ENCODE results near the gene PIEZO1. TPM values are rescaled to one million over a fixed set of nuclear protein-coding genes. Genes with fewer than 3 reads are reported as not detected.

Gene PIEZO1
- polyA plus RNA-seq, 3 donors, result 22.6 to 33.4 (median 25.0) TPM

DNA sequence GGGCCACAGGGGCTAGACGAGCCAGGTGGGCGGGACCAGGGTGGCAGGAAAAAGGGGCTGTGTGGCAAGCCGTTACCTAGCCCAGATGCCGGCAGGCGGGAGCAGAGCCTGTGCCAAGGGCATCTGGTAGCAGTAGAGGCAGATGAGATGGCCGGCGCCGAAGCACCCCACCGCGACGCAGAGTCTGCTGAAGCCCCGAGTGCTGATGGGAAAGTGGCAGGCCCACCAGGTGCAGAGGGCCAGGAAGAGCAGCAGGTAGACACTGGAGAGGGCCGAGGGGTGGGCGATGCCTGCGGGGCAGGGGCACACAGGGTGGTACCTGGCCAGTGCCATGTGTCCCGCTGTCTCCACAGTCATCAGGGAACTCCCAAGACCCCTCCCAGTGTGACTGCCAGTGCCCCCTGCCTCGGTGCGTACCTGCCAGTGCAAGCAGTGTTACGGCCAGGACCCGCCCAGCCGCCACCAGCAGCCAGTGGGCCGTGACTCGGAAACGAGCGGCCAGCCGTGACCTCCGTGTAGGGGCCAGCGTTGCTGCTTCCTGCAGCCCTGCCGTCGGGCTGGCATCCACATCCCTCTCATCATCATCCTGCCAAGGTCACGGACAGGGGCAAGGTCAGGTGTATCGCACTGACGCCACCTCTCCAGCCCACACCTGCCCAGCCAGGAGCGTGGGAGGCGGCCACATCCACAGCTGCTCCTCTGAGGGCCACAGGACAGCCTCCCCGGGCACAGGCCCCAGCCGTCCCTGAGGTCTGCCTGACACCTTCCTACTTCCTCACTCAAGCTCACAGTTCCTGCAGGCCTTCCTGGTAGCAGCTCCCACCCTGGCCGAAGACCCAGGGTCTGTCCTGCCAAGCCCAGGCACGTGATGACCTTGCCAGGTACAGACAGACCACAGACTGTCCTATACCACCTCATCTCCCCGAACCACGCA, 46.6 kb downstream of the PIEZO1 start:
- no peak for DNase-seq (ENCODE audit: low read depth in 3 of 3, low spot score in 2 of 3)

DNA sequence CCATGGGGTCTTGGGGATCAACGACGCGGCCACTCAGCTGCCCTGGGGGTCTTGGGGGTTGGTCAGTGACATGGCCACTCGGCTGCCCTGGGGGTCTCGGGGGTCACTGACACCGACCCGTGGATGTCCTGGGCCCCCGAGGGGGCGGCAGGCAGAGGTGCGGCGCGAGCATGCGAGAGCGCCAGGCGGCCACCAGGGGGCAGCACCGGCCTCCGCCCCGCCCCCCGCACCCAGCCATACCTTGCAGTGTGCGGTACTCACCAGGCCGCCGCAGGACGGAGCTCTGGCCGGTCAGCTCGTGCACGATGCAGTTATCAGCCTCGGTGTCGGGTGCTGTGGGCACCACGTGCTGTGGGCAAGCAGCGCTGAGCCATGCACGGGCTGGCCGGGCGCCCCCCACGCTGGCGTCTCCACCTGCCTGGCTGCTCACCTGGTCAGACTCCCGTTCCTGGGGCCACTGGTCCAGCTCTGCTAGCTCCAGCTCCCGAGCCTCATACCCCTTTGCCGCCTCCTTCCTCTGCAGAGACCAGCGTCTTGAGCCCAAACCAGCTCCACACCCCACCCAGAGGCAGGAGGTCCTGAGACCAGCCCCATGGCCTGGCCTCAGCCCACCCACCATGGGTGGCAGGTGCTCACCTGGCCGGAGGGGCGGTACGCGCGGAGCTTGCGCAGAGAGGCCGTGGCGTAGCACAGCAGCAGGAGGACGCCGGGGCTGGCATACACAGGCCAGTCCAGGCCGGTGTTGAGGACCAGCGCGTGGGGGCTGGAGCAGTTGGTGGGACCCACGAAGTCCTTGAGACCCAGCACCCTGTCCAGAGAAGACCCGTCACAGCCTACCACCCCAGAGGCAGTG, 47.5 kb downstream of the PIEZO1 start:
- DNase-seq (ENCODE audit: low read depth in 3 of 3, low spot score in 2 of 3), result no peak

DNA sequence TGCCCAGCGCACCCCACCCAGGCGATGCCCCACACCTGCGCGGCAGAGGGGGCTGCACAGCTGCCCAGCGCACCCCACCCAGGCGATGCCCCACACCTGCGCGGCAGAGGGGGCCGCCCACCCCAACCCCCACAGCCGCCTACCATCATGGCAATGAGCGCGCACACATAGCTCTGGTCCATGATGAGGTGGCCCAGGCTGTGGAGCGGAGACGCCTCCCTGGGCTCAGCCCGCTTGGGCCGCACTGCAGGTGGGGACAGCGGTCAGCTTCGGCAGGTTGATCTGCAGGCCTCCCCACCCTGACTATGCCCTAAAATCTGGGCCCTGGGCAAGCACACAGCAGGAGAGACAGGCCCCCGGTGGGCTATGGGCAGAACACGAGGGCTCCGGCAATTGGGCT, 48.5 kb downstream of the PIEZO1 start:
- no peak for DNase-seq (ENCODE audit: low read depth in 3 of 3, low spot score in 2 of 3)

DNA sequence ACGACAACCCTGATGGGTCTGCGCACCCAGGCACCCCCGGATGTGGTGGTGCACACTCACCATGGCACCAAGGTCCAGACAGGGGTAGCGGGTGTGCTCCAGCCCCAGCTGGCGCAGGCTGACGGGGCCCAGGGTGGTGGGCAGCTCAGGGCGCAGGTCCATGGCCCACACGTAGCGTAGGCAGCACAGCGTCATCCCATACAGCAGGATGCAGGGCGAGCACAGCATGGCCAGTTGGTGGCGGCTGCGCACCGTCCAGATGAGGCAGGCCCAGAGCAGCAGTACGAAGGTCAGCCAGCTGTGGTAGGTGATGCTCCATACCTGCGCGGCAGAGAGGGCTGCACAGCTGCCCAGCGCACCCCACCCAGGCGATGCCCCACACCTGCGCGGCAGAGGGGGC, 48.9 kb downstream of the PIEZO1 start:
- no peak for DNase-seq (ENCODE audit: low read depth in 3 of 3, low spot score in 2 of 3)

DNA sequence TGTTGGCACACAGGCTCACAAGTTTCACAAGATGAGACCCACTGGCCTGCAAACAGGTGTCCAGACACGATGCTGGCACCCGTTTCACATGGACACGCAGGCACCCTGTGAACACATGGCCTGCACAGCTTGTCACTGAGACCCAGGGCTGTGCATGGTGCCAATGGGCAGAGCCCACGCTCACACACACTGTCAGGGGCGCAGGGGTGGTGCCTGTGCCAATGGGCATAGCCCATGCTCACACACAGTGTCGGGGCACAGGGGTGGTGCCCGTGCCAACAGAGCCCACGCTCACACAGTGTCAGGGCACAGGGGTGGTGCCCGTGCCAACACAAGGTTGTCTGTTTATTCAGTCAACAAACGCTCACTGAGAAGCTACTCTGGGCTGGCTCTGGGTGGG, 49.4 kb downstream of the PIEZO1 start:
- no peak for DNase-seq (ENCODE audit: low read depth in 3 of 3, low spot score in 2 of 3)

DNA sequence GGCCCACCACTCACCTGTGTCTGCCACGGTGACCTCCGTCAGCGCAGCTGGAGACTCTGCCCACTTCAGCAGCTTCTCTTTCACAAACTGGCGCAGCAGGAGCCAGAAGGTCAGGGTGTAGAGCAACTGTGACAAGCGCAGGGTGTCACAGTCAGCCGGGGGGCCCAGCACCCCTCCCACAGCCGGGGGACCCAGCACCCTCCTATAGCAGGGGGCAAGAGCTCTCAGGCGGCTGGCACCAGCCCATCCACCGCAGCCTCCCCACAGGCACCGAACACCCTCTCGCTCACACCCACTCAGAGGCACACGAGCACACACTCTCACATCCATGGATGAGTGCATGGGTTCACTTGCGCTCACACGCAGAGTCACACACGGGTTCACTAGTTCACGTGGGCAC, 49.9 kb downstream of the PIEZO1 start:
- DNase-seq (ENCODE audit: low read depth in 3 of 3, low spot score in 2 of 3), result no peak

DNA sequence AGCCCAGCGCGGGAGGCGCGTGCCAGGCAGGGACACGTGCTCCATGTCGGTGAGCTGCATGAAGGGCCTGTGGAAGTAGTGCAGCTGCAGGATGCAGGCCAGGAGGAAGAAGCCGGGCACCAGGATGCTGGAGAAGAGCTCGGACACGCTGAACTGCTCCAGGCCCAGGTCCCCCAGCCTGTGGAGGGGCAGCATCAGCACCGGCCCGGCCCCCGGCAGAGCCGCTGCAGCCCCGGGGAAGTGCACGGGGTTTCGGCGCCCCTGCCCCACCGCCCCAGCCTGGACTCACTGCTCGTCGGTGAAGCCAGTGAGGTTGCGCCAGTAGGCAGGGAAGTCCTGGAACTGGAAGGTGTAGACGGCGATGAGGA, 50.7 kb downstream of the PIEZO1 start:
- DNase-seq (ENCODE audit: low read depth in 3 of 3, low spot score in 2 of 3), result no peak

DNA sequence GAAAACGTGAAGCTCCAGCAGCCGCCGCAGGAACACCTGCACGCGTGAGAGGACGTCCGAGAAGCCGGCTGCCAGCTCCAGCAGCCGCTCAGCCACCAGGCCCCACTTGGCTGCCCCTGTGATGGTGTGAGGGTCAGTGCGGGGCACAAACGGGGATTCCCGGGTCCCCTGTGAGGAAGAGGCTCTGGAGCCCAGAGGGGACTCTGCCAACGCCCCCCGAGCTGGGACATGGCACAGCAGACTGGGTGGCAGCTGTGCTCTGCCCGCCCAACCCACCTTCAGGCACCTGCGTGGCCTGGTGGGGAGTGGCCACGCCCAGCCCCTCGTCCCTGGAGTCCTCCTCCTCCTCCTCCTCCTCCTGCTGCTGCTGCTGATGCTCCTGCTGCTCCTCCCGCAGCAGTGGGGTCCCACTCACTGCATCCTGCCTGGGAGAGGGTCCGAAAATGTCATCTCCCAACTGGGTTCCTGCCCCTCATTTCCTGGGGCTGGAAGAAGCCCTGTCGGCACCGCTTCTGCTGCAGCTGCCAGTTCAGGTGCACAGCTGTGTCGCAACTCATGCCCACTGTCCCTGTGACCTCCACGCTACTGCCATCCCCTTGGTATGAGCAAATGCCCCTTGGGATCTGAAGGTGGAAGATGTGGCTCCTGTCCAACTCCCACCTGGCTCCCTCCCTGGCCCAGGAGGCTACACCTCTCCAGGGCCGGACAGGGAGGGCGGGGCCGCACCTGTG, 51.2 kb downstream of the PIEZO1 start:
- no peak for DNase-seq (ENCODE audit: low read depth in 3 of 3, low spot score in 2 of 3)

DNA sequence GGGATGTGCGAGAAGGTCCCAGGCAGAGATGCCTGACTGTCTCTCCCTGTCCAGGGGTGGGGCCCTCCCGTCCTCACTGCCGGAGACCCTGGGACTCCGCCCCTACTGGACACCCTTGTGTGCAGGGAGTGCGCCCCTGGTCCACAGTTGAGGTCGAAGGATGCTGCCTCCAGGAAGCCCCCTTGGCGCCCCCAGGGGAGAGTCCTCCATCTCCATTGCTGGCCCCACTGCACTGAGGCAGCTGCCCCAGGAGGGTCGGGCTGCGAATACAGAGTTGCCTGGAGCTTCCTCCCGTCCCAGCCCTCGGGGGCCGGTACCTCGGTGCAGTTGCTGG, 52.1 kb downstream of the PIEZO1 start:
- no peak for DNase-seq (ENCODE audit: low read depth in 3 of 3, low spot score in 2 of 3)

DNA sequence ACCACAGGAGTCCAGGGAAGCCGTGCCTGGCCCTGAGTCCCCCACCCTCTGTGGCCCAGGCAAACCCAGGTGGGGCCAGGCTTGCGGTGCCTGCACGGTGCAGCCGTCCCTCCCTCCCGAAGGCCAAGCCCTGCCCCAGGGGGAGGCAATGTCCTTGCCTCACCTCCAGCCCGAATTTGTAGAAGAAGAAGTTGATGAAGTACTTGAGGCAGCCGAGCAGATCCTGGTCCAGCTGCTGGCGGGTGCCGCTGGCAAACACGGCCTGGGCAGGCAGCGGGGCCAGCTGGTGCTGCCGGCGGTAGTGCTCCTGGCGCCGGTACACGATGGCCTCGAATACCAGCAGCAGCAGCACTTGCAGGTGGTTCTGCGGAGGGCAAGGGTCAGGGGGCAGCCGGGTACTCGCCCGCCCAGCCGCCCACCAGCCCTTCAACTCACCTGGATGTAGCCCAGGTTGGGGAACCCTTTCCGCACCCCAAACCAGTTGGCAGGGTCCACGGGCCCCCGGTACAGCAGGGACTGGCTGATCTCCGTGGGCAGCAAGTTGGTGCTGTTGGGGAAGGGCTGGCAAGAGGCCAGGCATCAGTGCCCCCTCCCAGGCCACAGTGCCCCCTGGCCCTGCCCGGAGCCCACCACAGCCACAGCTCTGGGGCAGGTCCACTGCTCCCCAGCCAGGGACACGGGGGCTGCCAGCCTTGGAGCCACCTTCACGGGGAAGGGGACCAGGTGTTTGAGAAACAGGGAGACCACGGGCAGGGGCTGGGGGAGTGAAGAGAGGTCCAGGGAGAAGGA, 52.7 kb downstream of the PIEZO1 start:
- DNase-seq (ENCODE audit: low read depth in 3 of 3, low spot score in 2 of 3), result no peak

DNA sequence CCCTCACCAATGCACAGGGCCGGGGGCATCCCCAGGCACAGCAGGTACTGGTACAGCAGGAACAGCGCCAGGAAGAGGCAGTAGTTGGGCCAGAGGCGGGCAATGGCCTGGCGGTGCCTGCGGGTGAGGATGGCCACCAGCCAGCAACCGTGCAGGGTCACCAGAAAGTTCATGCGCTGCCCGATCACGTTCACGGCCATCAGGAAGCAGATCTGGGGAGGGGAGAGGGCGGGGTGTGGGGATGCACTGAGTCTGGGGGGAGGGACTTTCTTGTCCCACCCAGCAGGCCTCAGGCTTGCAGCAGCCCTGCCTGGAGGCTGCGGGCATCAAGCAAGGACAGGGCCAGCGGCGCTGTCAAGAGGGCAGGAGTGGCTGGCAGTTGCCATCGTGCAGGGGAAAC, 53.3 kb downstream of the PIEZO1 start:
- no peak for DNase-seq (ENCODE audit: low read depth in 3 of 3, low spot score in 2 of 3)

DNA sequence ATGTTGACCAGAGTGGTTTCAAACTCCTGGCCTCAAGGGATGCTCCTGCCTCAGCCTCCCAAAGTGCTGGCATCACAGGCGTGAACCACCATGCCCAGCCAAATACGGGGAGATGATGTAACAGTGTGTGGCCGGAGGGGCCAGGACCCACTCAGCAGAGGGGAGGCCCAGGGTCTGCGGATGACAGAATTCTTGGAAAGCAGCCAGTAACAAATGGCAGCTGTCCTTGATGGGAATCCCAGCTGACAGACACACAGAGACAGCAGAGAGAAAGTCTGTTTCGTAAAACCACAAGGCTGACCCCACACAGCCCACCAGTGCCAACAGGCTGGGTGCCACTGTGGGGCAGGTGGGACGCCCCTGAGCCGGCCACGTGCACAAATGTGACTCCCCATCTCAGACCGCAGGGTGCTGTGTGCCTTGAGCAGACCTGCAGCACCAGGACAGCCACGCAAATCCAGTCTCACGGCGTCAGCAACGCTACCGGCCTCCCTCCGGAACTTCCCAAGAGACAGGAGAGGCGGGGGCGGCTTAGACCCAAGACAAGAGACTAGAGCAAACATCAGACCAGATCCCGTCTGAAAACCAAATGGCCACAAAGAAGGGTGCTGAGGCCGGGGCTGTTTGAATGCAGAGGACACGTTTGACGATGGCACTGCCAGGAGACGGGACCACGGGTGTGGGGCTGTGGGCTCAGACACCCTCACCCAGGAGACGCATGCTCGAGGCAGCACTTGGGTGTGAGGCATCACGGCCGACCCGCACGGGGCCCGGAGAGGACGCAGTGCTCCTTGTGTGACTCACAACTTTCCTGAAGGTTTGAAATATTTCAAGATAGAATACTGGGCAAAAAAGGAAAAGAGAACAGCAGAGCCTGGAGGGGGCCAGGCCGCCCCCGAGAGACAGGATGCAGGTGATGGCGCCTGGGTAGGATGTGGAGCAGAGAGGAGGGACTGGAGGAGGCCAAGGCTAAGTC, 54.1 kb downstream of the PIEZO1 start:
- no peak for DNase-seq (ENCODE audit: low read depth in 3 of 3, low spot score in 2 of 3)

DNA sequence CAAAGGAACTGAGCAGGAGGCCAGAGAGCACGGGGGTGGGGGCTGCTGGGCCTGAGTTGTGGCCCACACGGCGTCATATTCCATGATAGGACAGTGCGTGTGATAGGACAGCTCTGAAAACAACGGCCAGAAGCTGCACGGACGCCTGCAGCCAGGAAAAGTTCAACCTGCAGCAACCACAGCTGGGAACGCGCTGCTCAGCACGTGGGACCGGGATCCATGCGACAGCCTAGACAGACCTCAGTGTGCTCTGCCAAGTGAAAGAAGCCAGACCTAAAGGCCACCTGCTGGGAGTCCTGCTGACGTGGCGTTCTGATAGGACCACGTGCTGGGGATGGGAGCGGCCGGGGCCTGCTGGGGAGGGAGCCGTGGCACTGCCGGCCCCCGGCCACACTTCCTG, 57.1 kb downstream of the PIEZO1 start:
- no peak for DNase-seq (ENCODE audit: low read depth in 3 of 3, low spot score in 2 of 3)

DNA sequence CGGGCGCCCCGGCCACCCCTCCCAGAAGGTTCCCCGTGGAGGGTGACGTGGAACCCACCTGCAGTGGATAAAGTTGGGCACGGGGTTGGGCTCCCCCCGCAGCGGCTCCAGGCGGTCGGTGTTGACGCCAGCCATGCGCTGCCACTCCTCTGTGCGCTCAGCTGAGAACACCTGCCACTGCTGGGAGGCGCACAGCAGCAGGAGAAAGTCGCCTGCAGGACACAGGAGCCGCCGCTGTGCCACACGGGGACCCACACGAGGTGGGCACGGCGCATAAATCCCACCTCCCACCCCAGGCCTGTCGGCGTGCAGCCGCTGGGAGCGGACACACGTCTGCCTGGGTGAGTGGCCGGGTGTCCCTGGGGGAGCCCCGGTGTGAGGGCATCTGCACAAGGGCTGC, 58.0 kb downstream of the PIEZO1 start:
- DNase-seq (ENCODE audit: low read depth in 3 of 3, low spot score in 2 of 3), result no peak

DNA sequence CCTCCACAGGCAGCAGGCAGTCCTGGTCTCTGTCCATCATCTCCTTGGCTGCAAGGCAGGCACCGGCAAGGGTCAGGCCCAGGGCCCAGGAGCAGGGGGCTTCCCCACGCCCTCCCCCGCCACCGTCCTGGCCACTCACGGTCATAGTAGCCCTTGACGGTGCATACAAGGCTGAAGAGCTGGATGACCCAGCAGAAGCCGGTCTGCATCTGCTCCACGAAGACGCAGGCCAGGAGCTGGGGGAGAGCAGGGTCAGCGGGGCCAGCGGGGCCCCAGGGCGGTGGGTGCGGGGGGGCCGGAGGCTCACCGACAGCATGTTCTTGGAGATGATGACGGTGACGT, 58.6 kb downstream of the PIEZO1 start:
- no peak for DNase-seq (ENCODE audit: low read depth in 3 of 3, low spot score in 2 of 3)

DNA sequence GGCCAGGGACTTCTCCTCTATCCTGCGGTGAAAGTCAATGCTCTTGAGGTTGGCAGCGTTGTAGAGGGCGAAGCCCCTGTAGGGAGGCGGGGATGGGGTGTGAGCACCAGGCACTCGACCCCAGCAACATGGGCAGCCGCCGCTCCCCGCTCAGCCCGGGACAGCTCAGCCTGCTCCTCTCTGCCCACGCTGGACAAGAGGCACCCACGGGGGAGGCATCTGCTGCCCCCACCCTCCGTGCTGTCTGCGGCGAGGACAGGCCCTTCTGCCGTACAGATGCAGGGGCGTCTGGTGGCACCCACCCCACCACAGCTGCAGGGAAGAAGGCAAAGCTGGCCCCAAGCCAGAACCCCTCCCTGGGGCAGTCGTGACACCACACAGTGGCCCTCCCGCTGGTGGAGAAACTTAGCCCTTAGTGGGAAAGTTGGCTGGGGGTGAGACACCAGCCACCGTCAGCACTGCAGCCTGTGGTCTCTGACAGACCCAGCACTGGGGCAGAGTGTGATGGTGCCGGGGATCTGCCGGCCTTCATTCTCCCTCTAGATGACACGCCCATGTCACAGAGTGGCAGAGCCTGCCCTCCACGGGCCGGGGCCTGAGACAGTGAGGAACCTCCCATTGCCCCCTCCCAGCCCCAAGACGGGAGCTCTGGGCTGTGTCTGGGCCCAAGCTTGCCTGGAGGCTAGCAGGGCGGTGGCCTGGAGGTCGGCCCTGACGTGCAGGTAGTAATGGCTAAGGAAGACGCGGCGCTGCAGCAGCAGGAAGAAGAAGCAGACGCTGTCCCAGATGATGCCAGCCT, 59.2 kb downstream of the PIEZO1 start:
- no peak for DNase-seq (ENCODE audit: low read depth in 3 of 3, low spot score in 2 of 3)

DNA sequence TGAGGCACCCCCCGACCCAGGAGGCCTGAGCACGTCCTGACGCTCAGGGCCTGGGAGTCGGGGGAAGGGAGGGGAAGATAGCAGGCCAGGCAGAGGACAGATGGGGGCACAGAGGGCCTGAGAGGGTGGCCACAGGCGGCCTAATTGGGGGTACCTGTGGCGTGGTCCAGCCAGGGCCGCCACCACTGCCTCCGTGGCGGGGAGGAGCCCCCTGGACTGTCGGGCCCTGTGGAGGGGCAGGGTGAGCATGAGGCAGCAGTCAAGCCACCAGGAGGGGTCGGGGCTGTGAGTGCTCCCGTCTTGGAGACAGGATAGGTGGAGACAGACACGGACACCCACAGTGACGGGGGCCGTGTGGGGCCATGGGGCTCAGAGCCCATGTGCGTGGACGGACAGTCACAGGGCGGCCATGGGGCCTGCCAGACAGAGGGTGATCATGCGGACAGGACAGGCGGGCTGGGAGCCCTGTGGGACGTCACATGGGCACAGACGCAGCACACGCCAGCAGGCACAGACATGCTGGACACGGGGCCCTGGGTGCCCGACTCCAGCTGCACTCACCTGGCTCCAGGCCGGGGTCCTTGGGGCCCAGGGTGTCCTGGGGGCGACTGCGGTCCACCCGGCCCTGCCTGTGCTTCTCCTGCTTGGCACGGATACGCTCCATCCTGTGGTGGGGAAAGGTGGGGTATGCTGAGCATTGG, 60.0 kb downstream of the PIEZO1 start:
- no peak for DNase-seq (ENCODE audit: low read depth in 3 of 3, low spot score in 2 of 3)

DNA sequence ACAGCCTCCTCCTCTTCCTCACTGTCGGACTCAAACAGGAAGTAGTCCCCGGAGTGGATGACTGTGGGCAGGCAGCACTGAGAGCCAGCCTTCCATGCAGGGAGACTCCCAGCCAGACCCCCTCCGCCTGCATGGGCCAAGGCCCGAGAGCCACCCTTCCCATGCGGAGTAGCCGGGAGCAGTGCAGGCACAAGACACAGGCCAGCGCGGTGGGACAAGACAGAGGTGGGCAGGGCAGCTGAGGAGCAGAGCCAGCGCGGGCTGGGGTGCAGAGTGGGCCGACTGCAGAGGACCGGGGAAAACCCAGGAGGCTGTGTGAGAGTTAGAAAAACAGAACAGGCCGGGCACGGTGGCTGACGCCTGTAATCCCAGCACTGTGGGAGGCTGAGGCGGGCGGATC, 61.1 kb downstream of the PIEZO1 start:
- DNase-seq (ENCODE audit: low read depth in 3 of 3, low spot score in 2 of 3), result no peak

Measured in right renal cortex interstitium (tissue), 3 donors.